T-cell (primary cell): Measurements from ENCODE around the gene PSAT1. TPM values are rescaled to one million over a fixed set of nuclear protein-coding genes. Genes with fewer than 3 reads are reported as not detected.

ENCODE experiments used
- ATAC-seq, 4 experiments: fragments of 200-7000 bp in 3 of 4; fragments of 150-1000 bp in 1 of 4; cut with Tn5 transposase; replicated peaks in 1 of 4; 1 replicate in 3 of 4; 2 replicates in 1 of 4; pipeline ENCODE4 v1.10.0; 2021; ENCODE audit warnings: moderate library complexity in 3 of 4, mild to moderate bottlenecking in 2 of 4, moderate number of reproducible peaks in 1 of 4
- CTCF ChIA-PET, 2 donors: fragments of 300-600 bp; sonication (Branson Sonifier 250); formaldehyde crosslinking; loops; one replicate each; lab custom pipeline; 2022; ENCODE audit warnings: antibody characterized with exemption in 2 of 2; lab: Charles Lee
- POLR2A ChIA-PET, 2 donors: fragments of 300-600 bp; sonication (Branson Sonifier 250); formaldehyde crosslinking; loops; one replicate each; lab custom pipeline; 2022; ENCODE audit warnings: antibody characterized with exemption in 2 of 2; lab: Charles Lee
- DNase-seq, 35 experiments: peaks; one replicate each; pipeline versions ENCODE4 v3.0.0 to v3.0.0-alpha.2; 2013 to 2023
- H3K27ac ChIP-seq: one replicate; pipeline ENCODE4 v1.5.1; 2013; ENCODE audit warnings: low read length
- H3K27me3 ChIP-seq, 2 experiments: replicated peaks in 1 of 2; 1 replicate in 1 of 2; 2 replicates in 1 of 2; pipeline versions ENCODE4 v1.6.1 to v1.7.0; 2013; ENCODE audit warnings: low read length in 1 of 2, mixed read lengths in 1 of 2; ENCODE audit not compliant: control insufficient read depth in 2 of 2, insufficient read depth in 2 of 2; ENCODE audit errors: extremely low read depth in 1 of 2
- H3K36me3 ChIP-seq, 2 donors: 1 replicate in 1 of 2; 2 replicates in 1 of 2; pipeline versions ENCODE4 v1.6.1 to v1.7.0; 2013; ENCODE audit warnings: low read length in 1 of 2; ENCODE audit not compliant: control insufficient read depth in 2 of 2, insufficient read depth in 1 of 2; ENCODE audit errors: extremely low read depth in 1 of 2
- H3K4me1 ChIP-seq, 2 experiments: 1 replicate in 1 of 2; 2 replicates in 1 of 2; pipeline versions ENCODE4 v1.6.1 to v1.7.0; 2013; ENCODE audit warnings: low read length in 2 of 2, mixed read lengths in 1 of 2; ENCODE audit not compliant: insufficient read depth in 2 of 2, control insufficient read depth in 1 of 2; ENCODE audit errors: extremely low read depth in 1 of 2
- H3K4me3 ChIP-seq, 2 donors: 1 replicate in 1 of 2; 2 replicates in 1 of 2; pipeline versions ENCODE4 v1.5.1 to v1.7.0; 2013; ENCODE audit warnings: mild to moderate bottlenecking in 2 of 2, low read length in 1 of 2, moderate library complexity in 1 of 2; ENCODE audit not compliant: control insufficient read depth in 1 of 2; ENCODE audit errors: extremely low read depth in 1 of 2
- H3K9me3 ChIP-seq: 2 replicates; pipeline ENCODE4 v1.7.0; 2013
- H3K27ac Mint-ChIP-seq, 2 donors: one replicate each; pipeline ENCODE4 v1.8.0; 2020 to 2021; ENCODE audit warnings: mild to moderate bottlenecking in 2 of 2, mixed read lengths in 2 of 2
- H3K27me3 Mint-ChIP-seq, 2 donors: one replicate each; pipeline ENCODE4 v1.8.0; 2021 to 2022; ENCODE audit warnings: mixed read lengths in 2 of 2
- H3K36me3 Mint-ChIP-seq: one replicate; pipeline ENCODE4 v1.8.0; 2021; ENCODE audit warnings: mixed read lengths
- H3K4me1 Mint-ChIP-seq, 3 donors: one replicate each; pipeline ENCODE4 v1.8.0; 2020 to 2022; ENCODE audit warnings: mixed read lengths in 3 of 3, mild to moderate bottlenecking in 1 of 3
- H3K4me3 Mint-ChIP-seq, 3 donors: one replicate each; pipeline ENCODE4 v1.8.0; 2020 to 2022; ENCODE audit warnings: mild to moderate bottlenecking in 3 of 3, mixed read lengths in 3 of 3, moderate library complexity in 3 of 3
- H3K9me3 Mint-ChIP-seq, 3 donors: one replicate each; pipeline ENCODE4 v1.8.0; 2020 to 2022; ENCODE audit warnings: mixed read lengths in 3 of 3
- WGBS: methylation state at CpG from one replicate; pipeline ENCODE4 v1.1.5; 2013; ENCODE audit warnings: missing lambda C conversion rate; ENCODE audit not compliant: insufficient coverage; 5-methylcytosine and 5-hydroxymethylcytosine counted together
- total RNA-seq, 35 experiments: library from RNA in 6 of 35; stranded (reverse) in 6 of 35; fragments of 120-200 nt in 1 of 35; gene quantifications; one replicate each; pipeline versions ENCODE4 v1.2.1 to v1.2.4 and lab custom pipeline; 2013 to 2026

PSAT1 gene
- total RNA-seq, 5 donors from 2014 or later (not counting 1 experiment from before 2014, with no cell fraction given), result 2.0 to 37.3 (median 24.9) TPM

- Mint-ChIP-seq H3K36me3 (peaks cover 4% of the 10 kb centered on the region), H3K4me3 (peak overlapping the region in 2 of 3 donors; percentile 23 to 91)
- CTCF ChIA-PET, result no interaction called here
Observed at GRCh38 chr9:78295177-78295575, 1.7 kb upstream of the PSAT1 start.

DNA sequence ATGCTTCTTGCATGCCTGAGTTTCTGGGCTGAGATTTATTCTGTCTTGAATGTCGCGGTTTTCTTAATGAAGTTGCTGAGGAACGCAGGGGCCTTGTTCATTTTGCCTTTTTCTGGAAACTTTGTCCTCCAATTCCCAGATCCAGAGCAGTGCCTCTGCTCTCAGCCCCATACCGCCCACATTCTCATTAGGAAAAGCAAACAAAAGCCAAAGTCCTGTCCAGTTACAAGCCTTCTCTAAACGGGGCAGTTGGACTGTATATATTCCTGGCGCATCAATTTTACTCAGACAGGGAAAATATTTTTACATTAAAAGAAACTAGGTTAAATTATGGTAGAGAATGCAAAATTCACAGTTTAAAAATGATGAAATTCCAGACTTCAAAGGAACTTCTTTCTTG, 1.2 kb upstream of the PSAT1 start:
- no peaks in the 10 kb centered on the region for H3K36me3 ChIP-seq
- no peak overlapping the region for H3K4me3 ChIP-seq
- ChIA-PET CTCF (no interaction called here), POLR2A (no interaction called here)
- H3K4me1 Mint-ChIP-seq, result peaks cover 27 to 33% (median 30%) of the 10 kb centered on the region in 3 donors
- no peak for DNase-seq
- H3K4me1 ChIP-seq, result peaks cover 11 to 35% of the 10 kb centered on the region in 2 experiments
- peaks cover 6% of the 10 kb centered on the region for H3K36me3 Mint-ChIP-seq
- no peak for ATAC-seq
- WGBS, result no CpG with 5 or more reads among the region's 6 CpGs
- H3K27ac ChIP-seq, result no peak overlapping the region
- H3K27ac Mint-ChIP-seq, result no peak overlapping the region
- H3K9me3 ChIP-seq, result no peaks in the 10 kb centered on the region
- peaks cover 0 to 16% of the 10 kb centered on the region in 2 experiments for H3K27me3 ChIP-seq
- H3K4me3 Mint-ChIP-seq, result peak overlapping the region; percentile 85 to 97 (median 91)
- H3K9me3 Mint-ChIP-seq, result no peaks in the 10 kb centered on the region
- H3K27me3 Mint-ChIP-seq, result peaks cover 0 to 1% of the 10 kb centered on the region in 2 donors

More at GRCh38 chr9:78295177-78295575, 1.7 kb upstream of the PSAT1 start:
- POLR2A ChIA-PET, result no interaction called here
- peaks cover 0 to 1% of the 10 kb centered on the region in 2 donors for H3K27me3 Mint-ChIP-seq
- peaks cover 27 to 33% (median 30%) of the 10 kb centered on the region in 3 donors for H3K4me1 Mint-ChIP-seq
- DNase-seq (no peak), ATAC-seq (no peak)
- H3K27ac Mint-ChIP-seq, result no peak overlapping the region
- WGBS, result 100% methylated on average over 1 of the region's 3 CpGs
- no peaks in the 10 kb centered on the region for H3K36me3 ChIP-seq
- H3K27me3 ChIP-seq, result peaks cover 0 to 16% of the 10 kb centered on the region in 2 experiments
- H3K9me3 ChIP-seq, result no peaks in the 10 kb centered on the region
- no peaks in the 10 kb centered on the region for H3K9me3 Mint-ChIP-seq
- H3K4me1 ChIP-seq, result peaks cover 11 to 35% of the 10 kb centered on the region in 2 experiments
- no peak overlapping the region for H3K4me3 ChIP-seq
- no peak overlapping the region for H3K27ac ChIP-seq

GRCh38 chr9:78296201-78296892, 578 bp upstream of the PSAT1 start:
- WGBS, result 22% methylated on average over 21 of the region's 32 CpGs
- peak overlapping the region; percentile 85 to 97 (median 91) for H3K4me3 Mint-ChIP-seq
- Histone ChIP-seq H3K27me3 (peaks cover 0 to 16% of the 10 kb centered on the region in 2 experiments), H3K36me3 (no peaks in the 10 kb centered on the region), H3K4me1 (peaks cover 11 to 35% of the 10 kb centered on the region in 2 experiments), H3K9me3 (no peaks in the 10 kb centered on the region), H3K27ac (peak overlapping the region; percentile 38), H3K4me3 (peak overlapping the region; percentile 82 to 97)
- peaks cover 27 to 33% (median 30%) of the 10 kb centered on the region in 3 donors for H3K4me1 Mint-ChIP-seq
- ChIA-PET CTCF (interaction anchor here (0.6 to 1.2 kb wide), 9 partner anchors 36 to 1073 kb away, joined by 3 to 9 read pairs (median 3); no protein-coding TSS in a partner anchor), POLR2A (interaction anchor here in 1 of 2 donors (0.6 to 0.7 kb wide), 3 partner anchors 38 to 963 kb away, joined by 3 to 8 read pairs (median 3); no protein-coding TSS in a partner anchor)
- DNase-seq (peak in 3 of 35 experiments; percentile 1 to 9 (median 1)), ATAC-seq (no peak)
- no peaks in the 10 kb centered on the region for H3K9me3 Mint-ChIP-seq
- peaks cover 6% of the 10 kb centered on the region for H3K36me3 Mint-ChIP-seq
- peaks cover 0 to 1% of the 10 kb centered on the region in 2 donors for H3K27me3 Mint-ChIP-seq
- peak overlapping the region; percentile 52 to 76 for H3K27ac Mint-ChIP-seq

DNA sequence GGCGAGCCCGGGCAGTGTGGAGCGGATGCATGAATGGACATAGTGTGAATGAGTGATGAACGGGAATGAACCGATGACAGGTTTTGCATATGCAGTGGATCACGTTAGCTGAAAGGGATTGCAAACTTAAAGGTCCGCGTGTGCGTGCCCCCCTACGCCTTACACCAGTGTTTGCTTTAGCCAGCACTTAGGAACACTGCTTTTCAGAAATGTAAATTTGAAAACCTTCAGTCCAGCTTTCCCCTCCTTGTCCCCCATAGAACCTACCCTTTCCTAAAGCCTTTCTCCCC, 692 bp downstream of the PSAT1 start:
- no peak overlapping the region for H3K27ac Mint-ChIP-seq
- H3K4me3 Mint-ChIP-seq, result peak overlapping the region; percentile 85 to 97 (median 91)
- peaks cover 0 to 1% of the 10 kb centered on the region in 2 donors for H3K27me3 Mint-ChIP-seq
- no peaks in the 10 kb centered on the region for H3K9me3 Mint-ChIP-seq
- DNase-seq (no peak), ATAC-seq (no peak)
- CTCF ChIA-PET, result interaction anchor here (0.7 to 0.8 kb wide), 2 partner anchors 36 to 87 kb away, joined by 3 to 4 read pairs; no protein-coding TSS in a partner anchor
- Histone ChIP-seq H3K4me1 (peaks cover 11 to 34% of the 10 kb centered on the region in 2 experiments), H3K9me3 (no peaks in the 10 kb centered on the region), H3K27ac (no peak overlapping the region), H3K27me3 (peaks cover 0 to 16% of the 10 kb centered on the region in 2 experiments), H3K4me3 (peak overlapping the region; percentile 82 to 97), H3K36me3 (no peaks in the 10 kb centered on the region)
- POLR2A ChIA-PET, result interaction anchor here in 1 of 2 donors (0.7 kb wide), 1 partner anchor 27 kb away, joined by 3 read pairs; no protein-coding TSS in a partner anchor
- peaks cover 25 to 30% (median 29%) of the 10 kb centered on the region in 3 donors for H3K4me1 Mint-ChIP-seq
- H3K36me3 Mint-ChIP-seq, result peaks cover 13% of the 10 kb centered on the region
- WGBS, result 2% methylated on average over 9 of the region's 10 CpGs

- 0% methylated on average over 2 of the region's 16 CpGs for WGBS
- peaks cover 0 to 16% of the 10 kb centered on the region in 2 experiments for H3K27me3 ChIP-seq
- Mint-ChIP-seq H3K27ac (no peak overlapping the region), H3K4me3 (peak overlapping the region; percentile 85 to 97 (median 91)), H3K27me3 (peaks cover 0 to 1% of the 10 kb centered on the region in 2 donors), H3K4me1 (peaks cover 19 to 24% (median 23%) of the 10 kb centered on the region in 3 donors), H3K9me3 (no peaks in the 10 kb centered on the region), H3K36me3 (peaks cover 13% of the 10 kb centered on the region)
- CTCF ChIA-PET, result interaction anchor here (0.6 to 0.7 kb wide), 2 partner anchors 37 to 103 kb away, joined by 4 to 7 read pairs; no protein-coding TSS in a partner anchor
- no peak overlapping the region for H3K27ac ChIP-seq
- peaks cover 9 to 29% of the 10 kb centered on the region in 2 experiments for H3K4me1 ChIP-seq
- DNase-seq (peak in 2 of 35 experiments; percentile 2 to 8), ATAC-seq (no peak)
- H3K4me3 ChIP-seq, result peak overlapping the region; percentile 82 to 97
- no peaks in the 10 kb centered on the region for H3K36me3 ChIP-seq
- no peaks in the 10 kb centered on the region for H3K9me3 ChIP-seq
- POLR2A ChIA-PET, result interaction anchor here (0.6 to 0.7 kb wide), 3 partner anchors 27 to 46 kb away, joined by 3 to 11 read pairs (median 3); no protein-coding TSS in a partner anchor
Observed at GRCh38 chr9:78298046-78298765, 1.3 kb downstream of the PSAT1 start.

GRCh38 chr9:78300209-78300608, 3.3 kb downstream of the PSAT1 start:
- ATAC-seq (no peak), DNase-seq (no peak)
- no CpG with 5 or more reads among the region's 6 CpGs for WGBS
- peaks cover 9 to 26% of the 10 kb centered on the region in 2 experiments for H3K4me1 ChIP-seq
- Mint-ChIP-seq H3K36me3 (peaks cover 20% of the 10 kb centered on the region), H3K9me3 (no peaks in the 10 kb centered on the region), H3K27ac (no peak overlapping the region), H3K27me3 (peaks cover 0 to 1% of the 10 kb centered on the region in 2 donors), H3K4me1 (peaks cover 16 to 24% (median 20%) of the 10 kb centered on the region in 3 donors), H3K4me3 (no peak overlapping the region)
- H3K27ac ChIP-seq, result no peak overlapping the region
- ChIA-PET CTCF (no interaction called here), POLR2A (interaction anchor here in 1 of 2 donors (0.6 kb wide), 1 partner anchor 875 kb away, joined by 4 read pairs; no protein-coding TSS in a partner anchor)
- H3K4me3 ChIP-seq, result no peak overlapping the region
- peaks cover 0 to 16% of the 10 kb centered on the region in 2 experiments for H3K27me3 ChIP-seq
- peaks cover 0 to under 1% of the 10 kb centered on the region in 2 donors for H3K36me3 ChIP-seq
- no peaks in the 10 kb centered on the region for H3K9me3 ChIP-seq
